ENCODE data around the gene ATP6V0B.

Gene ATP6V0B

GRCh38 chr1:43969746-43970466 is 4.9 kb upstream of the ATP6V0B start, which contains the start of gene DPH2:
TSS of gene DPH2 (plus strand) at chr1:43970010. CDS start at chr1:43970176, 166 bp downstream.
- peak; percentile 96 for DNase-seq (ENCODE audit: low read depth)

- no peak for DNase-seq (ENCODE audit: low read depth)
These were observed 4.3 kb upstream of the ATP6V0B start for GRCh38 chr1:43970502-43970901.

GRCh38 chr1:43970911-43971310 is 3.8 kb upstream of the ATP6V0B start:
- DNase-seq (ENCODE audit: low read depth) = no peak

- no peak for DNase-seq (ENCODE audit: low read depth)
These were observed 3.3 kb upstream of the ATP6V0B start for GRCh38 chr1:43971336-43971980.

GRCh38 chr1:43973981-43974442 is 748 bp upstream of the ATP6V0B start:
- no peak for DNase-seq (ENCODE audit: low read depth)

GRCh38 chr1:43975249-43975961 is 645 bp downstream of the ATP6V0B start:
- no peak for DNase-seq (ENCODE audit: low read depth)

- no peak for DNase-seq (ENCODE audit: low read depth)
These were observed 1.3 kb downstream of the ATP6V0B start for GRCh38 chr1:43976045-43976444.

GRCh38 chr1:43976890-43977289 is 2.1 kb downstream of the ATP6V0B start:
- no peak for DNase-seq (ENCODE audit: low read depth)

- no peak for DNase-seq (ENCODE audit: low read depth)
These were observed 2.9 kb downstream of the ATP6V0B start for GRCh38 chr1:43977376-43978263.

- DNase-seq (ENCODE audit: low read depth) = no peak
These were observed 3.4 kb downstream of the ATP6V0B start for GRCh38 chr1:43978264-43978550.

GRCh38 chr1:43978551-43979260 is 3.9 kb downstream of the ATP6V0B start, which contains the start of gene B4GALT2:
TSS of gene B4GALT2 (plus strand) at chr1:43979210. CDS start at chr1:43981161, 1,951 bp downstream.
- no peak for DNase-seq (ENCODE audit: low read depth)

GRCh38 chr1:43979261-43979527 is 4.4 kb downstream of the ATP6V0B start:
- DNase-seq (ENCODE audit: low read depth) = no peak

GRCh38 chr1:43979528-43980254 is 4.9 kb downstream of the ATP6V0B start:
- no peak for DNase-seq (ENCODE audit: low read depth)

GRCh38 chr1:43980255-43981134 is 5.7 kb downstream of the ATP6V0B start:
- no peak for DNase-seq (ENCODE audit: low read depth)

GRCh38 chr1:43981135-43981491 is 6.4 kb downstream of the ATP6V0B start:
- DNase-seq (ENCODE audit: low read depth) = no peak

GRCh38 chr1:43981636-43982035 is 6.9 kb downstream of the ATP6V0B start:
- no peak for DNase-seq (ENCODE audit: low read depth)

GRCh38 chr1:43982241-43982640 is 7.5 kb downstream of the ATP6V0B start:
- DNase-seq (ENCODE audit: low read depth) = no peak

- no peak for DNase-seq (ENCODE audit: low read depth)
These were observed 8.0 kb downstream of the ATP6V0B start for GRCh38 chr1:43982808-43983207.

- DNase-seq (ENCODE audit: low read depth) = no peak
These were observed 8.6 kb downstream of the ATP6V0B start for GRCh38 chr1:43983253-43983899.

All from activated gamma-delta T cell treated with anti-CD3 and anti-CD28 coated beads, Interleukin-2, amount 50 U/mL, for 16 hours (primary cell).